AG09319 (cell line): ENCODE measurements around the gene GJB6.

Source experiments
- DNase-seq: peaks from one replicate; pipeline ENCODE4 v3.0.0-alpha.2; 2010; ENCODE audit warnings: low read depth; ENCODE audit errors: extremely low read depth
- TF ChIP-seq, protein P1 (sequence below): IDR thresholded peaks from 2 replicates; pipeline ENCODE4 v1.5.1; 2011; ENCODE audit warnings: low read depth, mild to moderate bottlenecking, inconsistent platforms, low read length, moderate library complexity

Gene GJB6

DNA sequence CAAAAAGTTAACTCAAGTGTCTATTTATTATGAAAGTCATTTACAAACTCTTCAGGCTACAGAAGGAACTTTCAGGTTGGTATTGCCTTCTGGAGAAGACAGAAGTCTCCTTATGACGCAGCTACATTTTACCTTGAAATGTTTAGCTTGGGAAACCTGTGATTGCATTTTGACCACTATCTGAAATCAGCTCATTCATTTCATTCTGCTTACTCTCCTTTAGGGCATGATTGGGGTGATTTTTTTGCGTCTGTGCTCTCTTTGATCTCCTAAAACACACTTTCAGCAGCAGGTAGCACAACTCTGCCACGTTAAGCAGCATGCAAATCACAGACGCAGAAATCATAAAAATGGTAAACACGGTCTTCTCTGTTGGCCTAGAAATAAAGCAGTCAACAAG is 9.6 kb downstream of the GJB6 start:
- TF ChIP-seq, protein P1, sequence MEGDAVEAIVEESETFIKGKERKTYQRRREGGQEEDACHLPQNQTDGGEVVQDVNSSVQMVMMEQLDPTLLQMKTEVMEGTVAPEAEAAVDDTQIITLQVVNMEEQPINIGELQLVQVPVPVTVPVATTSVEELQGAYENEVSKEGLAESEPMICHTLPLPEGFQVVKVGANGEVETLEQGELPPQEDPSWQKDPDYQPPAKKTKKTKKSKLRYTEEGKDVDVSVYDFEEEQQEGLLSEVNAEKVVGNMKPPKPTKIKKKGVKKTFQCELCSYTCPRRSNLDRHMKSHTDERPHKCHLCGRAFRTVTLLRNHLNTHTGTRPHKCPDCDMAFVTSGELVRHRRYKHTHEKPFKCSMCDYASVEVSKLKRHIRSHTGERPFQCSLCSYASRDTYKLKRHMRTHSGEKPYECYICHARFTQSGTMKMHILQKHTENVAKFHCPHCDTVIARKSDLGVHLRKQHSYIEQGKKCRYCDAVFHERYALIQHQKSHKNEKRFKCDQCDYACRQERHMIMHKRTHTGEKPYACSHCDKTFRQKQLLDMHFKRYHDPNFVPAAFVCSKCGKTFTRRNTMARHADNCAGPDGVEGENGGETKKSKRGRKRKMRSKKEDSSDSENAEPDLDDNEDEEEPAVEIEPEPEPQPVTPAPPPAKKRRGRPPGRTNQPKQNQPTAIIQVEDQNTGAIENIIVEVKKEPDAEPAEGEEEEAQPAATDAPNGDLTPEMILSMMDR = no peak
- DNase-seq = no peak

- DNase-seq = no peak
- TF ChIP-seq, protein P1 = no peak
Measured at GRCh38 chr13:20221772-20222171, 10.3 kb downstream of the GJB6 start.

GRCh38 chr13:20219577-20219976 is 12.5 kb downstream of the GJB6 start:
- TF ChIP-seq, protein P1 = no peak
- DNase-seq = no peak

DNA sequence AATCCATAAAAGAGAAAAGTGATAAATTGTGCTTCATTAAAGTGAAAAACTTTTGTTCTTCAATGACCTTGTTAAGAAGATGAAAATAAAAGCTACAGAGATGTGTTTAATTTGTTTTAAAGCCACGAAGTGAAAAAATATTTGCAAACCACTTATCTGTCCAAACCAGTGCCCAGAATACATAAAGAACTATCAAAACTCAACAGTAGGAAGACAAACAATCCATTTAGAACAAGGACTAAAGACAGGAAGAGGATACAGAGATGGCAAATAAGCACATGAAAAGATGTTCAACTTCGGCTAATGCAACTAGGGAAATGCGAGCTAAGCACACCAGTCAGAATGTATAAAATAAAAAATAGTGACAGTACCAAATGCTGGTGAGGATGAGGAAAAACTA is 15.0 kb downstream of the GJB6 start:
- no peak for DNase-seq
- TF ChIP-seq, protein P1 = no peak

GRCh38 chr13:20209948-20210347 is 22.2 kb downstream of the GJB6 start:
- DNase-seq = no peak
- TF ChIP-seq, protein P1 = no peak

DNA sequence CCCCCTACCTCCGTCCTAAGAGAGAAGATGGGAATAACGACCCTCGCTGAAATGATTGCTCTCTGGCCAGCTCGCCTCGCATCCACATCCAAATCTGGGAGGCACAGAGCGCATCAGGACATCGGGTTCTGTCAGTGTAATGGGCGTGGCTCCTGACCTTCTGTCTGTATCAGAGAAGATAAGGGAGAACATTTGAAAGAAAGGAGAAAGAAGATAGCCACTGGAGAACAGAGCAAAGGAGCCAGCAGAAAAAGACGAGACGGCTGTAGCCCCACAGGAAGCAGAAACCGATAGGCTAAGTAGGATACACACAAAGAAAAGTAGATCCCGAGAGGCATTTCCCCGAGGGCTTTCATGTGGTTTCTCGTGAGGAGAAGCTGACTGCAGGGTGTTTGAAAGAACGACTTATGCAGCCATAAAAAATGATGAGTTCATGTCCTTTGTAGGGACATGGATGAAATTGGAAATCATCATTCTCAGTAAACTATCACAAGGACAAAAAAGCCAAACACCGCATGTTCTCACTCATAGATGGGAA is 25.4 kb downstream of the GJB6 start:
- no peak for DNase-seq
- TF ChIP-seq, protein P1 = no peak

DNA sequence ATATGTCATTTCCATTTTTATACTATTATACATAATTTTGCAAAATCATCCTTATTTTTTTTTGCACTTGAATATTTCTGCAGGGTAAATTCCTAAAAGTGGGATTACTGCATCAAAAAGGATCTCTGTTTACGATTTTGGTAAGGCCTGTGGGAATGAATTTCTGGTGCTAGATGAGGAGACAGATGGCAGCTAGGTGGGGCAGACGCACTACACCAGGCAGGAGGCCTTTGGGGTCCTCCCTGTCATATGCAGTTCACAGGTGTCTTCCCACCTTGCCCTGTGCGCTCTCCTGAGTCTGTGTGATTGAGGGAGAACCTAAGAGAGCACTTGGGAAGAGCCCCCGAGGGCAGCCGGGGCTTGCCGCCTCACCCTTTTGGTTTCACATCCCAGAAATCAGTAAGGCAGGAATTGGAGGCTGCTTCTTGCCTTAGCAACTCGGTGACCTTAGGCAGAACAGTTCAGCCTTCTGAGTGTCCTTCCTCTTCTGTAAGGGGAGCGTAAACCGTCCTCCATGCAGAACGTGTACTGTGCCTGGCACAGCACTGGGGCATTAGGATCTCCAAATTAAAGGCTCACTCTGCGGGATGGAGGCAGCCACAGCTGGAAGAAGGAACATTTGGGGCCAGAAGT is 25.9 kb downstream of the GJB6 start:
- TF ChIP-seq, protein P1 = no peak
- DNase-seq = no peak
